ENCODE measurements around the gene AMIGO2. TPM values are rescaled to one million over a fixed set of nuclear protein-coding genes. Genes with fewer than 3 reads are reported as not detected.

The AMIGO2 gene
- total RNA-seq, 1 donor from 2014 or later, result 1.5 TPM

GRCh38 chr12:47098099-47098498 is 18.3 kb upstream of the AMIGO2 start:
- no peak for DNase-seq (ENCODE audit: low spot score)
- no peak for ATAC-seq

GRCh38 chr12:47097276-47097896 is 17.6 kb upstream of the AMIGO2 start:
- ATAC-seq (peak; percentile 36), DNase-seq (ENCODE audit: low spot score) (no peak)

GRCh38 chr12:47095446-47096236 is 15.9 kb upstream of the AMIGO2 start:
- ATAC-seq (no peak), DNase-seq (ENCODE audit: low spot score) (no peak)

- no peak for ATAC-seq
- DNase-seq (ENCODE audit: low spot score), result no peak
Observed at GRCh38 chr12:47094804-47095203, 15.0 kb upstream of the AMIGO2 start.

GRCh38 chr12:47091009-47091408 is 11.2 kb upstream of the AMIGO2 start:
- DNase-seq (ENCODE audit: low spot score) (no peak), ATAC-seq (no peak)

- no peak for DNase-seq (ENCODE audit: low spot score)
- ATAC-seq, result no peak
Observed at GRCh38 chr12:47088021-47088944, 8.5 kb upstream of the AMIGO2 start.

- DNase-seq (ENCODE audit: low spot score), result no peak
- no peak for ATAC-seq
Observed at GRCh38 chr12:47087088-47087688, 7.4 kb upstream of the AMIGO2 start.

GRCh38 chr12:47085815-47086252 is 6.1 kb upstream of the AMIGO2 start:
- DNase-seq (ENCODE audit: low spot score) (no peak), ATAC-seq (peak; percentile 54)

GRCh38 chr12:47084172-47084571 is 4.4 kb upstream of the AMIGO2 start:
- ATAC-seq (no peak), DNase-seq (ENCODE audit: low spot score) (no peak)

GRCh38 chr12:47082796-47083621 is 3.2 kb upstream of the AMIGO2 start:
- DNase-seq (ENCODE audit: low spot score) (no peak), ATAC-seq (no peak)

- no peak for ATAC-seq
- DNase-seq (ENCODE audit: low spot score), result no peak
Observed at GRCh38 chr12:47082283-47082682, 2.5 kb upstream of the AMIGO2 start.

GRCh38 chr12:47080725-47081502 is 1.2 kb upstream of the AMIGO2 start:
- peak; percentile 53 for DNase-seq (ENCODE audit: low spot score)
- ATAC-seq, result peak; percentile 24

GRCh38 chr12:47079981-47080724 is 394 bp upstream of the AMIGO2 start:
- ATAC-seq, result peak; percentile 62
- peak; percentile 54 for DNase-seq (ENCODE audit: low spot score)

- peak; percentile 43 for ATAC-seq
- DNase-seq (ENCODE audit: low spot score), result no peak
Observed at GRCh38 chr12:47078733-47079467, 859 bp downstream of the AMIGO2 start.

GRCh38 chr12:47078086-47078395 is 1.7 kb downstream of the AMIGO2 start:
- DNase-seq (ENCODE audit: low spot score) (no peak), ATAC-seq (no peak)

GRCh38 chr12:47077206-47078085 is 2.3 kb downstream of the AMIGO2 start:
- DNase-seq (ENCODE audit: low spot score), result no peak
- no peak for ATAC-seq
